GM21529 (cell line): Measurements from ENCODE around the gene MGAT5B.
"Not testable (repeated sequence)": the region's sequence is repeated elsewhere in the genome, so short reads cannot be mapped to it uniquely, and the experiment has no call there.

Experiments
- ATAC-seq: cut with Tn5 transposase; IDR thresholded peaks from one replicate; pipeline ENCODE4 v1.9.1; 2021; ENCODE audit not compliant: unreplicated experiment

Gene MGAT5B

GRCh38 chr17:76969598-76970172 lies 101.5 kb downstream of the MGAT5B start:
- ATAC-seq = no peak

GRCh38 chr17:76970228-76970627 lies 102.0 kb downstream of the MGAT5B start:
- ATAC-seq = not testable (repeated sequence)

GRCh38 chr17:76972046-76972641 lies 103.9 kb downstream of the MGAT5B start:
- ATAC-seq = no peak

GRCh38 chr17:76973040-76973439 lies 104.8 kb downstream of the MGAT5B start:
- ATAC-seq = no peak

- no peak for ATAC-seq
Measured at GRCh38 chr17:76974721-76975120, 106.5 kb downstream of the MGAT5B start.

- ATAC-seq = not testable (repeated sequence)
Measured at GRCh38 chr17:76978050-76978449, 109.8 kb downstream of the MGAT5B start.

- no peak for ATAC-seq
Measured at GRCh38 chr17:76981545-76982295, 113.5 kb downstream of the MGAT5B start.

- ATAC-seq = no peak
Measured at GRCh38 chr17:76982408-76983074, 114.3 kb downstream of the MGAT5B start.

- ATAC-seq = no peak
Measured at GRCh38 chr17:76983075-76983775, 115.0 kb downstream of the MGAT5B start.

- ATAC-seq = no peak
Measured at GRCh38 chr17:76986365-76986764, 118.2 kb downstream of the MGAT5B start.

GRCh38 chr17:76987486-76988093 lies 119.4 kb downstream of the MGAT5B start:
- no peak for ATAC-seq

GRCh38 chr17:76988796-76989195 lies 120.6 kb downstream of the MGAT5B start:
- no peak for ATAC-seq

GRCh38 chr17:76989519-76989918 lies 121.3 kb downstream of the MGAT5B start:
- no peak for ATAC-seq

GRCh38 chr17:76992891-76993290 lies 124.7 kb downstream of the MGAT5B start:
- ATAC-seq = no peak

GRCh38 chr17:76993651-76994050 lies 125.4 kb downstream of the MGAT5B start:
- no peak for ATAC-seq

- ATAC-seq = no peak
Measured at GRCh38 chr17:76994237-76994637, 126.0 kb downstream of the MGAT5B start.

GRCh38 chr17:76995387-76996105 lies 127.3 kb downstream of the MGAT5B start:
- no peak for ATAC-seq

- no peak for ATAC-seq
Measured at GRCh38 chr17:76996741-76997694, 128.8 kb downstream of the MGAT5B start.

GRCh38 chr17:76997981-76998531 lies 129.9 kb downstream of the MGAT5B start:
- no peak for ATAC-seq
